A673 (cell line): ENCODE data around the gene PVALEF. TPM values are rescaled to one million over a fixed set of nuclear protein-coding genes. Genes with fewer than 3 reads are reported as not detected.

Experiments
- BruUV-seq: library from RNA; stranded (reverse); fragments of 400-500 nt; replicated peaks from 2 replicates; lab custom pipeline; 2021; lab: Mats Ljungman, UMichigan
- CTCF ChIA-PET: fragments of 300-600 bp; sonication (Branson Sonifier 250); formaldehyde crosslinking; loops from one replicate; lab custom pipeline; 2022; ENCODE audit warnings: antibody characterized with exemption; lab: Charles Lee
- POLR2A ChIA-PET: fragments of 300-600 bp; sonication (Branson Sonifier 250); formaldehyde crosslinking; loops from one replicate; lab custom pipeline; 2022; ENCODE audit warnings: antibody characterized with exemption; ENCODE audit not compliant: low non-redundant PET; lab: Charles Lee
- DNase-seq: peaks from one replicate; pipeline ENCODE4 v3.0.0-alpha.2; 2015; ENCODE audit warnings: low spot score
- H3K27ac ChIP-seq: fragments of 200-600 bp; sonication (generic); 2 replicates; pipeline ENCODE4 v1.5.1; 2016; ENCODE audit warnings: mixed run types, low read depth, mild to moderate bottlenecking, mixed read lengths, antibody characterized with exemption, low read length; ENCODE audit not compliant: poor library complexity, severe bottlenecking
- H3K27me3 ChIP-seq: fragments of 200-600 bp; sonication (generic); replicated peaks from 2 replicates; pipeline ENCODE4 v1.6.1; 2017; ENCODE audit warnings: mixed run types, low read depth, mild to moderate bottlenecking, mixed read lengths, antibody characterized with exemption, low read length; ENCODE audit not compliant: insufficient read depth, poor library complexity
- H3K36me3 ChIP-seq: fragments of 200-600 bp; sonication (generic); 2 replicates; pipeline ENCODE4 v1.6.1; 2016; ENCODE audit warnings: mixed run types, mild to moderate bottlenecking, mixed read lengths, antibody characterized with exemption, low read length; ENCODE audit not compliant: insufficient read depth, poor library complexity, severe bottlenecking
- H3K4me1 ChIP-seq: fragments of 200-600 bp; sonication (generic); 2 replicates; pipeline ENCODE4 v1.6.1; 2017; ENCODE audit warnings: mixed run types, mild to moderate bottlenecking, mixed read lengths, antibody characterized with exemption, low read length; ENCODE audit not compliant: insufficient read depth, poor library complexity, severe bottlenecking
- H3K4me3 ChIP-seq: fragments of 200-600 bp; sonication (generic); 2 replicates; pipeline ENCODE4 v1.5.1; 2016; ENCODE audit warnings: low read depth, mixed run types, mild to moderate bottlenecking, mixed read lengths, low read length; ENCODE audit not compliant: poor library complexity, severe bottlenecking
- H3K9me3 ChIP-seq: fragments of 200-600 bp; sonication (generic); 2 replicates; pipeline ENCODE4 v1.6.1; 2016; ENCODE audit warnings: mixed run types, low read depth, mild to moderate bottlenecking, mixed read lengths, antibody characterized with exemption, low read length; ENCODE audit not compliant: poor library complexity, severe bottlenecking
- EZH2 ChIP-seq: fragments of 200-600 bp; sonication (generic); IDR thresholded peaks from 2 replicates; pipeline ENCODE4 v1.6.1; 2017; ENCODE audit warnings: borderline replicate concordance, low read depth, mild to moderate bottlenecking, mixed read lengths, antibody characterized with exemption, low read length; ENCODE audit not compliant: poor library complexity, severe bottlenecking
- intact Hi-C: fragments of 100-400 bp; cut with micrococcal nuclease; formaldehyde crosslinking; loops from one replicate; pipeline ENCODE4 v1.10.0; 2022; ENCODE audit not compliant: unreplicated experiment
- total RNA-seq: library from RNA; stranded (reverse); gene quantifications from 2 replicates; pipeline ENCODE4 v1.2.3, GENCODE V29; 2021
- TF ChIP-seq, protein P1 (sequence below): fragments of 300-800, 200-600 bp; sonication (generic); conservative IDR thresholded peaks from 2 replicates; pipeline ENCODE4 v1.5.1; 2017; ENCODE audit warnings: low read depth, mild to moderate bottlenecking, antibody characterized with exemption, low read length, moderate library complexity, mixed read lengths

The PVALEF gene
- total RNA-seq, 1 experiment from 2014 or later: not detected

DNA sequence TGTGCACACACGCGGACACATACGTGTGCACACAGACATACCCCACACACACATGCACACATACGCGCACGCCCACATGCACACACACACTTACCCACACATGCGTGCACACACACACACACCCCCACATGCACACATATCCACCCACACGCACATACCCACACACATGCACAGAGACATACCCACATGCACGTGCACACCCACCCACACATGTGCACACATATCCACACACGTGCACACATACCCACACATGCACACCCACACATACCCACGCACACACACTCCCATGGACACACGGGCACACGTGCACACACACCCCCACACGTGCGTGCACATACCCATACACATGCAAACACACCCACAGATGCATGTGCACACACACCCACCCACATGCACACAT, 27.2 kb upstream of the PVALEF start:
- TF ChIP-seq, protein P1, sequence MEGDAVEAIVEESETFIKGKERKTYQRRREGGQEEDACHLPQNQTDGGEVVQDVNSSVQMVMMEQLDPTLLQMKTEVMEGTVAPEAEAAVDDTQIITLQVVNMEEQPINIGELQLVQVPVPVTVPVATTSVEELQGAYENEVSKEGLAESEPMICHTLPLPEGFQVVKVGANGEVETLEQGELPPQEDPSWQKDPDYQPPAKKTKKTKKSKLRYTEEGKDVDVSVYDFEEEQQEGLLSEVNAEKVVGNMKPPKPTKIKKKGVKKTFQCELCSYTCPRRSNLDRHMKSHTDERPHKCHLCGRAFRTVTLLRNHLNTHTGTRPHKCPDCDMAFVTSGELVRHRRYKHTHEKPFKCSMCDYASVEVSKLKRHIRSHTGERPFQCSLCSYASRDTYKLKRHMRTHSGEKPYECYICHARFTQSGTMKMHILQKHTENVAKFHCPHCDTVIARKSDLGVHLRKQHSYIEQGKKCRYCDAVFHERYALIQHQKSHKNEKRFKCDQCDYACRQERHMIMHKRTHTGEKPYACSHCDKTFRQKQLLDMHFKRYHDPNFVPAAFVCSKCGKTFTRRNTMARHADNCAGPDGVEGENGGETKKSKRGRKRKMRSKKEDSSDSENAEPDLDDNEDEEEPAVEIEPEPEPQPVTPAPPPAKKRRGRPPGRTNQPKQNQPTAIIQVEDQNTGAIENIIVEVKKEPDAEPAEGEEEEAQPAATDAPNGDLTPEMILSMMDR: no peak
- no peak for TF ChIP-seq EZH2
- Histone ChIP-seq H3K27me3 (no peaks in the 10 kb centered on the region), H3K9me3 (no peaks in the 10 kb centered on the region), H3K4me3 (no peak overlapping the region), H3K4me1 (peaks cover 8% of the 10 kb centered on the region), H3K36me3 (no peaks in the 10 kb centered on the region), H3K27ac (no peak overlapping the region)
- intact Hi-C loops: no loop called here
- CTCF ChIA-PET: no interaction called here
- BruUV-seq: no TSS peak
- POLR2A ChIA-PET: no interaction called here
- DNase-seq: no peak

DNA sequence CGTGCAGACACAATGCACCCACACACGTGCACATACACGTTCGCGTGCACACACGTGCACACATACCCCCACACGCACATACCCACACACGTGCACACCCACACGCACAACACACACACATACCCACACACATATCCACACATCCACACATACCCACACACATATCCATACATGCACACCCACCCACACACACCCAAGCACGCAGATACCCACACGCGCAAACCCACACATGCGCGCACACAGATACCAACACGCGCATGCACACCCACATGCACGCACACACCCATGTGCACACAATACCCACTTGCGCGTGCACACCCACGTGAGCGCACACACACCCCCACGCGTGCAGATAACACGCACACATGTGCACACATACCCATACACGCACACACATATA, 26.8 kb upstream of the PVALEF start:
- Histone ChIP-seq H3K27me3 (no peaks in the 10 kb centered on the region), H3K27ac (no peak overlapping the region), H3K4me1 (peaks cover 11% of the 10 kb centered on the region), H3K4me3 (no peak overlapping the region), H3K9me3 (no peaks in the 10 kb centered on the region), H3K36me3 (no peaks in the 10 kb centered on the region)
- DNase-seq: no peak
- BruUV-seq: no TSS peak
- CTCF ChIA-PET: no interaction called here
- POLR2A ChIA-PET: no interaction called here
- intact Hi-C loops: no loop called here
- no peak for TF ChIP-seq EZH2
- TF ChIP-seq, protein P1: no peak

DNA sequence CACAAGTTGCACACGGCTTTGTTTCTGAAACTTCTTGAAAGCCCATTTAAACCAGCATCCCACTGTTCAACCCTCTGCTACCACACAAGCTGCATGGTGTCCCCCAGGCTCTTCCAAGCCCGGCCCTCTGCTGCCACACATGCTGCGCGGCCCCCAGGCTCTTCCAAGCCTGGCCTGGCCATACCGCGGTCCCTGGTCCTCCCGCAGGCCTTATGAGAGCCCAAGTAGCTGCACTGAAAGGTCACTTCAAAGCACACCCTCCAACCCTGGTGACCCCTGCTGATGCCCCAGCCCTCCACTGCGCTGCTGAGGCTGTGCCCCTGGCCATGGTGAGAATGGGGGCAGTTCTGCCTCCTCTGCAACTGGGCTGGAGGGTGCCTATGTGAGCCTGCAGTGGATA, 25.9 kb upstream of the PVALEF start:
- Histone ChIP-seq H3K36me3 (no peaks in the 10 kb centered on the region), H3K27me3 (no peaks in the 10 kb centered on the region), H3K4me1 (peaks cover 11% of the 10 kb centered on the region), H3K9me3 (no peaks in the 10 kb centered on the region), H3K27ac (no peak overlapping the region), H3K4me3 (no peak overlapping the region)
- CTCF ChIA-PET: no interaction called here
- POLR2A ChIA-PET: no interaction called here
- intact Hi-C loops: no loop called here
- DNase-seq: no peak
- no TSS peak for BruUV-seq
- TF ChIP-seq EZH2: no peak
- TF ChIP-seq, protein P1: no peak
